Measurements from ENCODE around the gene GPATCH4.

Gene GPATCH4

DNA sequence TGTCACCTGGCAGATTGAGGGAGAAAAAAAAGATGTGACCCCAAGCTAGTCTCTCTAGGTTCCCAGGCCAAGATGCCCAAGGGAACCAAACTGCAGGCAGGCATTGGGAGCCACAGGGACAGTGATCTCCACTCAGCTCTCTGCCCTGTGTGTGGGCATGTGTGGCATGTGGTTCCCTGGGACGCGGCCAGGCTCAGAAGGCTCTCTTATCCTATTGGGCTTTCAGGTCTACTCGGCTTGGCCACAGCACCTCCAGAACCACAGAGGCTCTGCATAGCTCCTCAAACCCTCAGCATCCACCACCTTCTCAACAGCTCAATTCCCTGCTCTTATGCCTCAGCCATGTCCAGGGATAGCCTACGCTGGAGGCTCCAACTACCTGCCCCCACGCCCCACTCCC is 50.9 kb downstream of the GPATCH4 start:
- TF ChIP-seq, protein P1, sequence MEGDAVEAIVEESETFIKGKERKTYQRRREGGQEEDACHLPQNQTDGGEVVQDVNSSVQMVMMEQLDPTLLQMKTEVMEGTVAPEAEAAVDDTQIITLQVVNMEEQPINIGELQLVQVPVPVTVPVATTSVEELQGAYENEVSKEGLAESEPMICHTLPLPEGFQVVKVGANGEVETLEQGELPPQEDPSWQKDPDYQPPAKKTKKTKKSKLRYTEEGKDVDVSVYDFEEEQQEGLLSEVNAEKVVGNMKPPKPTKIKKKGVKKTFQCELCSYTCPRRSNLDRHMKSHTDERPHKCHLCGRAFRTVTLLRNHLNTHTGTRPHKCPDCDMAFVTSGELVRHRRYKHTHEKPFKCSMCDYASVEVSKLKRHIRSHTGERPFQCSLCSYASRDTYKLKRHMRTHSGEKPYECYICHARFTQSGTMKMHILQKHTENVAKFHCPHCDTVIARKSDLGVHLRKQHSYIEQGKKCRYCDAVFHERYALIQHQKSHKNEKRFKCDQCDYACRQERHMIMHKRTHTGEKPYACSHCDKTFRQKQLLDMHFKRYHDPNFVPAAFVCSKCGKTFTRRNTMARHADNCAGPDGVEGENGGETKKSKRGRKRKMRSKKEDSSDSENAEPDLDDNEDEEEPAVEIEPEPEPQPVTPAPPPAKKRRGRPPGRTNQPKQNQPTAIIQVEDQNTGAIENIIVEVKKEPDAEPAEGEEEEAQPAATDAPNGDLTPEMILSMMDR (IDR thresholded peaks at IDR 0.05; ENCODE audit: low read depth, low read length, missing control alignments), result no peak

DNA sequence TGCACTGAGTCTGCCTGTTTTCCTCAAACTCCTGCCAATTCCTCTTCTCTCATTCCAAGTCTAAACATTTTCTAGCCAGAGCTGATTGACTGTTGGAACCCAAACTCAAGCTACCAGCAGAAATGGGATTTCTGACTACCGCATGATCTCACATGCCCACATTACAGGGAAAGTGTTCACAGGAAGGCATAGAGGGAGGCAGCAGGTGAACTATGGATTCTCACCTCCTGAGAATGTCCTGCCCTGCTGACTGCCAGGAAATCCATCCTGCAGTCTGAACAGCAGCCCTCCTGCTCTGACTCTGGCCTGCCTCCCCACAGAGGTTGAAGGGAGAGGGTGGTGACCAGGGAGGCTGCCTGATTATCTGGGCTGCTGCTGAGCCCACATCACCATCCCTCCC is 51.4 kb downstream of the GPATCH4 start:
- H3K4me3 ChIP-seq (ENCODE audit: low read depth, low read length), result no peak overlapping the region
- TF ChIP-seq, protein P1 (IDR thresholded peaks at IDR 0.05; ENCODE audit: low read depth, low read length, missing control alignments), result no peak
- DNase-seq (ENCODE audit: low read depth), result no peak

More for the DNA sequence above, 50.9 kb downstream of the GPATCH4 start:
- DNase-seq (ENCODE audit: low read depth), result no peak
- no peak overlapping the region for H3K4me3 ChIP-seq (ENCODE audit: low read depth, low read length)

DNA sequence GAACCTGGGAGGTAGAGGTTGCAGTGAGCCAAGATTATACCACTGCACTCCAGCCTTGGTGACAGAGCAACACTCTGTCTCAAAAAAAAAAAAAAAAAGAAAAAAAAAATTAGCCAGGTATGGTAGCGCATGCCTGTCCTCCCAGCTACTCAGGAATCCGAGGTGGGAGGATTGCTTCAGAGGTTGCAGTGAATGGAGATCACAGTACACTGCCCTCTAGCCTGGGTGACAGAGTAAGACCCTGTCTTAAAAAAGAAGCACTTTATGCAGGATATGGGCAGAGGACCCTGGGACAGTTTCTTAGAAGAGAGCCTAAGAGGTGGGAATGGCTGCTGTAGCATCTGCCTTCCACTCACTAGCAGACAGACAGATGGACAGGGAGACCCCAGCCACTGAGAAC is 51.9 kb downstream of the GPATCH4 start:
- TF ChIP-seq, protein P1 (IDR thresholded peaks at IDR 0.05; ENCODE audit: low read depth, low read length, missing control alignments), result no peak
- no peak for DNase-seq (ENCODE audit: low read depth)
- H3K4me3 ChIP-seq (ENCODE audit: low read depth, low read length), result no peak overlapping the region

DNA sequence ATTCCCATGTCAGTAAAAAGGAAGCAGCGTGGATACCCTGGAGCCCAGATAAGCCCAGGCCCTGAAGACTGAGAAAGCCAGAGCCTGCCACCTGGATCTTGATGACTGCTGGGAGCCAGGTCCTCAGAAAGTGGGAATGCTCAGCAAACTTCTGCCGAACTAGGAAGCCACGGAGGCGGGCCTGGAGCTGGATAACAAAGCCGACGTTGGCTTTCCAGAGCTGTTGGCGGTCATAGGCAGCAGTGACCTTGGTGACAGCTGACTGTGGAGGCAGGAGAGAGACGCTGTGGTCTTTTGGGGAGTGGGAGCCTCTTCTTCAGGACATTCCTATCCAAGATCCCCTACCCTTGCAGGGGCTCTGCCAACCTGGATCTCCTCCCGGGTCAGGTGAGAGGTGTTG is 53.3 kb downstream of the GPATCH4 start:
- DNase-seq (ENCODE audit: low read depth), result no peak
- TF ChIP-seq, protein P1 (IDR thresholded peaks at IDR 0.05; ENCODE audit: low read depth, low read length, missing control alignments), result no peak
- H3K4me3 ChIP-seq (ENCODE audit: low read depth, low read length), result no peak overlapping the region

DNA sequence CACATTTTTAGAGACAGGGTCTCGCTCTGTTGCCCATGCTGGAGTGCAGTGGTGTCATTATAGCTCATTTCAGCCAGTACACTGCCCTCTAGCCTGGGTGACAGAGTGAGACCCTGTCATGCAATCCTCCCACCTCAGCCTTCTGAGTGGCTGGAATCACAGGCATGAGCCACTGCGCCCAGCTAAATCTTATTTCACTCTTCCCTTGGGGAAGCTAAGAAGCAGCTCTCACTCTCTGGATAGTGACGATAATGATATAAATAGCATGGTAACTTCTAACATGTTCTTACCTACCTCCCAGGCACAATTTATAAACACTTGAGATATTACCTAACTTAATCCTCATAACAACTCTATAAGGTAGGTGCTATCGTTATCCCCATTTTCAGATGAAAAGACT is 53.8 kb downstream of the GPATCH4 start:
- DNase-seq (ENCODE audit: low read depth), result no peak
- H3K4me3 ChIP-seq (ENCODE audit: low read depth, low read length), result no peak overlapping the region
- TF ChIP-seq, protein P1 (IDR thresholded peaks at IDR 0.05; ENCODE audit: low read depth, low read length, missing control alignments), result no peak

DNA sequence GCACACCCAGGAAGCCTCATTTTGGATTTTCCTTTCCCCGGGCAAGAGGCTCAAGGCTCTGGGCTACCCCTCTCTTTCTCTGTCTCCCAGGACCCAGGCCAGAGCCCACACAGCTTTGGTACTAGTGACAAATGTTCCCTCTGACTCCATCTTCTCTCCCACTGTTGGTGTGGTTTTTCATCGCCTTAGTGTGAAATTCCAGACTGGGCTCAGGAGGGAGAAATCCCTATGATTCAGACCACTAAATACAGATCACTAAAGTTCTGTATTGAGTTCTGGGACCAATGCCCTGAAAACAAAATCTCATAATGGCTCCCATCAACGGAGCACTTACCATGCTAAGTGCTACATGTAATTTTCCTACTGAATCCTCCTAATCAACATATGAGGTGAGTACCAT is 55.0 kb downstream of the GPATCH4 start:
- no peak overlapping the region for H3K4me3 ChIP-seq (ENCODE audit: low read depth, low read length)
- no peak for DNase-seq (ENCODE audit: low read depth)
- TF ChIP-seq, protein P1 (IDR thresholded peaks at IDR 0.05; ENCODE audit: low read depth, low read length, missing control alignments), result no peak

DNA sequence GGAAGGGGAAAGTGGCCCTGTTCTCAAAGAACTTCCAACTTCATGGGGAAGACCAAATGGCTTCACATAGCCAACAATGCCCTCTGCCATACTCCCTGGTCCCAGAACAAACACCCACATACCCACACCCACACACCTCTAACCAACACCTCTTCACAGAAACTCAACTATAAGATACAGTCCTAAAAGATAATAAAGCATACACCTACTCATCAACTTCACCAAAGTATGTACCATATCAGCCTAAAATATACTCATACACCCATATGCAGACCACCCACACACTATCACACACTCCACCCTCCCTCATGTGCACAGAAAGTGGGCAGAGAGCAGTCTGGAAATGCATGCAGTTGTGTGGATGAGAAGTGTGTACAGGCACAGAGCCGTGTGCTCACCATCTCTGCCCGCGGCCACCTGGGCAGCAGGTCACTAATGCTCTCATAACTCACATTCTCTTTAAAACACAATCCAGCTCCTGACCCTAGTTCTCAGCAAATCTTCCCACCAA is 56.6 kb downstream of the GPATCH4 start:
- TF ChIP-seq, protein P1 (IDR thresholded peaks at IDR 0.05; ENCODE audit: low read depth, low read length, missing control alignments), result no peak
- DNase-seq (ENCODE audit: low read depth), result no peak
- no peak overlapping the region for H3K4me3 ChIP-seq (ENCODE audit: low read depth, low read length)
